Left ventricle myocardium superior (tissue), 1 donor: ENCODE data around the gene SIGLEC5. TPM values are rescaled to one million over a fixed set of nuclear protein-coding genes. Genes with fewer than 3 reads are reported as not detected.

ENCODE experiments used
- ATAC-seq: fragments of 200-7000 bp; cut with Tn5 transposase; one replicate; pipeline ENCODE4 v1.9.1; 2020; ENCODE audit warnings: mild to moderate bottlenecking, moderate library complexity
- DNase-seq: peaks from one replicate; pipeline ENCODE4 v3.0.0-alpha.2; 2020
- intact Hi-C: fragments of 100-400 bp; cut with micrococcal nuclease; formaldehyde crosslinking; loops from one replicate; pipeline ENCODE4 v1.11.0; 2022
- total RNA-seq: library from RNA; stranded (reverse); fragmentation: NEBNext Ultra II Directional; extraction: Animal tissue kit (Norgen Biotek cat#: 25700); gene quantifications from one replicate; pipeline ENCODE4 v1.2.1, GENCODE V29; 2021
- donor health status: DM: no; HTN: yes; CAD: no; lungs with severe emphysema.

Gene SIGLEC5
- total RNA-seq, 1 donor from 2014 or later: 0.84 TPM

DNA sequence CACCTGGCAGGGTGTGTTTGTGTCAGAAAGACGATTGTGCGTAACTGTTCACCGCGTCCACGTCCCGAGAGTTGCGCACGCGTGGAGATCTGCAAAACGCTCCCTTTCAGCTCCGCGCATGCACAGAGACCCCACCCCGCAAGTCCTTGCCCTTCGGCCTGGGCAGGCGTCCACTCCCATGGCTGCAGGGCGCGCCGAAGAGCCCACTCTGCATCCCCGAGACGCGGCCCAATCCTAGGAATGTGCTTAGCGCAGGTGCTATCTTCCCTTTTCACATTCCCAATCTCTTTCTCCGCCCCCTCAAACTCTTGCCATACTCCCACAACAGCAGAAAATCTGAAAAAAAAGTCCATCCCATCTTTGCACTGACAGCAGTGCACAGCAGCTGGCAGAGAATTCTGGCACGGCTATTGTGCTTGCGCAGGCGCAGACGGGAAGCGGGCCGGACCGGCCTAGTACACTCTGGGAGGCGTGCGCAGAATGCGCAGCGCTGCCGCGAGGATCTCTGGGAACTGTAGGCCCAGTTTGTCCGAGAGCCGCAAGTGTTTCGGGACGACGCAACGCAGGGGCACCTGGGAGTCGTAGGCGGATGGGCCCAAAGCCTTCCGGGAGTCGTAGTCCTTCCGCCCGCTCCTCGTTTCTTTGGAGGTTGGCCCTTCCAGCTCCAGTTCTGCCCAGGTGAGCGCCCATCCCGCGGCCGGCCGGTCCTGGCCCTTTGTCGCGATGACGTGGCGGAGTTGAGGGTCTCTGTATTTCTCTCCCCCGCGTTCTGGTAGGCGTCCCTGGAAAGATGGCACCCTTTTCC lies 36.0 kb downstream of the SIGLEC5 start:
- intact Hi-C loops: no loop called here
- DNase-seq: peak; percentile 99

DNA sequence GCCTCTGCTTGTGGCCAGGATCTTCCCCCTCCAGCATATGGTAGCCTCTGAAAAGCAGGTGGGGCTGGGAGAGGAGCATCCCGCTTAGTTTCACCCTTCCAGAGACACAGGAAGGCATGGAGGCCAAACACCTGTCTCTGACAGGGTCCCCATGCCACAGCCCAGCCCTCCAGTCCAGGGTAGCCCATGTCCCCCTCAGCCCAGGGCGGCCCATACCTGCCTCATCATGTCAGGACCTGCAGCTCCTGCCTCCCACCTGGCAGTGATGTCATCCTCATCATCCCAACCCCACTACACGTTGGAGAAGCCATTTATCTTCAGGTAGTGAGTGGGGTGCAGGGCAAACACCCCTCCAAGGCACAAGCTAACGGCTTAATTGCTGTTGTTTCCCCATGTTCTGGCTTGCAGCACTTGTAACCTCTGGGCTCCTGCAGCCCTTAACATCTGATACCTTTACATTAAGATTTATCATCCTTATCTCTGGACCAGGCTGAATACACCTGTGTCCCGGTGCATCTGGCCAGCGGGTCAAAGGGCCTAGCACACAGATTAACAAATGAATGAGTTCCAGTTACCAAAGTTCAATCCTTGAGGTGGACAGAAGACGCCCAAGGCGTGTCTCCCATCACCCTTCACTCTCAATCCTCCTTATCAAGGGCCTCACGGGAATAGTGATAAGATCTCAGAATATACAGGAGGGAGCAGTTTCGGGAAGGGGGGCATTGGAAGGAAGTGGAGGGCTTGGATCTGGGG lies 36.9 kb downstream of the SIGLEC5 start:
- DNase-seq (no peak), ATAC-seq (no peak)
- intact Hi-C loops: no loop called here

More for the DNA sequence above, 36.0 kb downstream of the SIGLEC5 start:
- ATAC-seq: peak; percentile 99

DNA sequence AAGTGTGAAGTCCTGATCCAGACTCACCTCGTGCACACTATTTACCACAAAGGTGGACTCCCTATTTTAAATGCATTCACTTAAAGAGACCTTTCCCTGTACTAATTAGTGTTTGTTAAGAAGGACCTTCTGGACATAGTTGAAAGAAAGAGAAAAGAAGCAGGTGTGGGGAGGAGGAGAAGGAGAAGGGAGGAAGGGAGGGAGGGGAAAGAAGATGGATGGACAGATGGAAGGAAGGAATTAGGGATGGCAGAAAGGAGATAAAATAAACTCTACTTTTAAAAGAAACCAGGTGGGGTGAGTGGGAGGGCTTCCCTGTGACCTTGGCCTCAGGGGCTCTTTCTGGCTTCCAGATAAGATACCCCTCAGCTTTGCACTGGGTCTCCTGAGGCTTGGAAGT lies 37.7 kb downstream of the SIGLEC5 start:
- DNase-seq (no peak), ATAC-seq (no peak)
- intact Hi-C loops: no loop called here

DNA sequence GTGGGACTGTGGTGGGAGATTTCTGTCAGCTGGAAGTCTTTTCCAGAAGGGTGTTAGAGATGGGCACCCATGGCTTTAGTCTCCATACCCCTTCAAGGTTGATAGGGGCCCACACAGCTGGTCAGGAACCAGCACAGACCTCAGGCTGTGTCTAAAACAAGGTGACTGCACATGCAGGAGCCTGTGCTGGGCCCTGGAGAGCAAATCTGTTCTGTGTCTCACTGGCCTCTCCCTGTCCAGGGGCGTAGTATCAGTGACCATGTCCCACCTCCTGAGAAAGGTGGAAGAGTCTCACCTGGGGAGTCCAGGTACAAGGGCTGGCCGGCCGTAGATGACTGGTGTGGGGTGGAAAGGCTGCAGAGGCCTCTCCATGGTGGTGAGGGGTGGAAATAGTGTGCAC lies 39.8 kb downstream of the SIGLEC5 start:
- no peak for DNase-seq
- intact Hi-C loops: no loop called here
- ATAC-seq: no peak

DNA sequence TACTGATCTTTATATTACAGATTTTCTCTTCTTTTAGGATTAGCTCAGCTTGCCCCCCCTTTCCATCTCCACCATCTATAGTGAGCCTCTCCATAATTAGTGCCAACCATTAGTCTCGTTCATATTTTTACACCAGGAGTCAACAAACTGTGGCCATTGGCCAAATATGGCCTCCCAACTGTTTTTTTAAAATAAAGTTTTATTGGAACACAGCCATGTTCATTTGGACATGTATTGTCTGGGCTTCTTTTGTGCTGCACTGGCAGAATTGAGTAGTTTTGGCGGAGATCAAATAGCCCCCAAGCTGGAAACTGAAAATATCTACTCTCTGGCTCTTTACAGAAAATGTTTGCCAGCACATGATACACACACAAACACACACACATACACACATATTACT lies 40.7 kb downstream of the SIGLEC5 start:
- ATAC-seq: no peak
- DNase-seq: no peak
- intact Hi-C loops: no loop called here

DNA sequence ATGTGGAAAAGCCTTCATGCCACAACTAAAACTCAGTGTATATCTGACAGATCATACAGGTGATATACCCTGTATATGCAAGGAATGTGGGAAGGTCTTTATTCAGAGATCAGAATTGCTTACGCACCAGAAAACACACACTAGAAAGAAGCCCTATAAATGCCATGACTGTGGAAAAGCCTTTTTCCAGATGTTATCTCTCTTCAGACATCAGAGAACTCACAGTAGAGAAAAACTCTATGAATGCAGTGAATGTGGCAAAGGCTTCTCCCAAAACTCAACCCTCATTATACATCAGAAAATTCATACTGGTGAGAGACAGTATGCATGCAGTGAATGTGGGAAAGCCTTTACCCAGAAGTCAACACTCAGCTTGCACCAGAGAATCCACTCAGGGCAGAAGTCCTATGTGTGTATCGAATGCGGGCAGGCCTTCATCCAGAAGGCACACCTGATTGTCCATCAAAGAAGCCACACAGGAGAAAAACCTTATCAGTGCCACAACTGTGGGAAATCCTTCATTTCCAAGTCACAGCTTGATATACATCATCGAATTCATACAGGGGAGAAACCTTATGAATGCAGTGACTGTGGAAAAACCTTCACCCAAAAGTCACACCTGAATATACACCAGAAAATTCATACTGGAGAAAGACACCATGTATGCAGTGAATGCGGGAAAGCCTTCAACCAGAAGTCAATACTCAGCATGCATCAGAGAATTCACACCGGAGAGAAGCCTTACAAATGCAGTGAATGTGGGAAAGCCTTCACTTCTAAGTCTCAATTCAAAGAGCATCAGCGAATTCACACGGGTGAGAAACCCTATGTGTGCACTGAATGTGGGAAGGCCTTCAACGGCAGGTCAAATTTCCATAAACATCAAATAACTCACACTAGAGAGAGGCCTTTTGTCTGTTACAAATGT lies 42.7 kb downstream of the SIGLEC5 start:
- intact Hi-C loops: no loop called here
- ATAC-seq (no peak), DNase-seq (no peak)

DNA sequence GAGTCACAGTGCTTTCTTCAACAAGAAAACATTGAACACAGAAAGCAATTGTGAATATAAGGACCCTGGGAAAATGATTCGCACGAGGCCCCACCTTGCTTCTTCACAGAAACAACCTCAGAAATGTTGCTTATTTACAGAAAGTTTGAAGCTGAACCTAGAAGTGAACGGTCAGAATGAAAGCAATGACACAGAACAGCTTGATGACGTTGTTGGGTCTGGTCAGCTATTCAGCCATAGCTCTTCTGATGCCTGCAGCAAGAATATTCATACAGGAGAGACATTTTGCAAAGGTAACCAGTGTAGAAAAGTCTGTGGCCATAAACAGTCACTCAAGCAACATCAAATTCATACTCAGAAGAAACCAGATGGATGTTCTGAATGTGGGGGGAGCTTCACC lies 43.4 kb downstream of the SIGLEC5 start:
- intact Hi-C loops: no loop called here
- DNase-seq: no peak
- no peak for ATAC-seq

DNA sequence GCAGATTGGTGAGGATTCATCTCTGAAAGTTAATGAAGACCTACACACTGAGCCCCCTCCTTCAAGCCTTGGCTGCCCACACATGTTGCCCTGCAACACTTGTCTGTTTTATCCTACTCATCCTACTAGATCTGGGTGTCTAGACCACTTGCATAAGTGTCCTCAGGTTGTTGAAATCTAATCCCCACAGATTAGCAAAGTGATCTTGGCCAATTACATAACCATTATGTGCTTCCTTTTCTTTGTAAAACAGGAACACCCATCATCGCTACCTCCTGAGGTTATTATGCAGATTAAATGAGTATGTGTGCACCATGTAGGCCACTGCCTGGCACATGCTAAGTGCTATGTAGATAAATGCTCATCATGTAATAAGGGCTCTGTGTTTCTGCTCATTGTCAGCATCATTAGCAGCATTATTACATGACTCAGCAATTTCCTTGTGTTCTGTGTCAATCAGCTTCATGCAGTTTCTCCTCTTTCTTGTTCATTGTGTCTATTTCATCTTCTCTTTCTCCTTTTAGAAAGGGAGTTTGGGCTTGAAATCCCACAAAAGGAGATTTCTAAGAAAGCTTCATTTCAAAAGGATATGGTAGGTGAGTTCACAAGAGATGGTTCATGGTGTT lies 44.0 kb downstream of the SIGLEC5 start:
- DNase-seq: no peak
- no peak for ATAC-seq
- intact Hi-C loops: no loop called here

DNA sequence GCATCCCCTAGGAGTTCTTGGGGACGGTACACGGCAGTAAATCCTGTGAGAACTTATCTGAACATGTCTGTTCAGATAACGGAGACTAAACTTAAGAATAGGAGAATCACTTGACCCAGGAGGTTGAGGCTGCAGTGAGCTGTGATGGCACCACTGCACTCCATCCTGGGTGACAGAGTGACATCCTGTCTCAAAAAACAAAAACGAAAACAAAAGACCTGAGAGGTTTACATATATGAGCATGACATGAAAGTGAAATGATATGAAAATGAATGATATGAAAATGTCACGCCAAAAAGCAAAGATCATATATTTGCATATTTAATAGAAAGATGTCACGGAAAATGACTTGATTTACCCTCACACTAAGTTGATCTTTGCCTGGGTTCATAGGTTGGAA lies 53.4 kb downstream of the SIGLEC5 start:
- ATAC-seq: no peak
- intact Hi-C loops: no loop called here
- no peak for DNase-seq

DNA sequence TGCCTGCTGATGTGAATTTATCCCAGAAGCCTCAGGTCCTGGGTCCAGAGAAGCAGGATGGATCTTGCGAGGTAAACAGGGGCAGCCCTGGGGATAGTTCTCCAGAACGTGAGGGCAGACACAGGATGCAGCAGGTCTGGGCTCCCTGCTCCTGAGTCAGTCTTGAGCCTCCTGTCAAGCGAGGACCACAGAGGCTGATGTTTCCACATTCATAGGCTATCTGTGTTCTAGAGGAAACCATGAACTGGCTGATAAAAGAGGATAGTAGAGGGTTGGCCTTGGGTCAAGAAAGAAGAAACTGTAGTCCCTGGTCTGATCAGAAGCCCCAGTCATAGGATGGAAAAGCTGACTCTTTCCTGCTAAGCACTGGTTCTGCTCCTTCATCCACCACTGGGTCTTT lies 56.9 kb downstream of the SIGLEC5 start:
- no peak for DNase-seq
- intact Hi-C loops: no loop called here
- no peak for ATAC-seq

DNA sequence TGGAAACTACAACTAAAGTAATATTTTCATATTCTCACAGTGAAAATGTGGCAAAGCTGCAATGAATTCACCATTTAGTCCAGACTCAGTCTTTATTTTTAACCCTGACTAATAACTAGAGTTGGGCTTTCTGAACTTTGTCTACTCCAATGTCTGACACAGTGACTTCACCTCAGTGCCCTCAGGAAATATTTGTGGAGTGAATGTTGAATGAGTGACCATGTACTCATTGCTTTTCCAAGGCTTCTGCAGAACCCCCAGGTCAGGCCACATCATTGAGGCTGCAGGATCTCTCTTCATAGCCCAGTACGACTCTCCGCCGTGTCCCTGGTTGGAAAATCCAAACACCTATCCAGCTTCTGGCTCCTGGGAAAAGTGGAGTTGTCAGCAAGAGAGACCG lies 57.3 kb downstream of the SIGLEC5 start:
- intact Hi-C loops: no loop called here
- ATAC-seq: no peak
- no peak for DNase-seq

DNA sequence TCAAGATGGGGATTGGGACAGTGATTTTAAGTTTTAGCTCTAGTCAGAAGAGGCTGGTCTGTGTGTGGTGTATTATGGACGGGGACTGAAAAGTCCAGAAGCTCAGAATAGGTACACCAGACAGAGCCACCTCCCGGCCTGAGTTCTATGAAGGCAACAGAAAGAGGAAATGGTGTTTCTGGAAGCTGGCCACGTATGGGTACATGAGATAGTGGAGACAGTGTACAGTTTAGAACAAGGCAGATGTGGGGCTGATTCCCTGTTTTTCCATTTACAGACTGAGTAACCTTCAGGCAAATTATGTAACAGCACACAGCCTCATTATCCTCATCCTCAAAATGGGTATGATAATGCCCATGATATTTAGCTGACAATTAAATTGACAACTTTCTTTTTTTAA lies 57.8 kb downstream of the SIGLEC5 start:
- DNase-seq: no peak
- intact Hi-C loops: no loop called here
- ATAC-seq: no peak

DNA sequence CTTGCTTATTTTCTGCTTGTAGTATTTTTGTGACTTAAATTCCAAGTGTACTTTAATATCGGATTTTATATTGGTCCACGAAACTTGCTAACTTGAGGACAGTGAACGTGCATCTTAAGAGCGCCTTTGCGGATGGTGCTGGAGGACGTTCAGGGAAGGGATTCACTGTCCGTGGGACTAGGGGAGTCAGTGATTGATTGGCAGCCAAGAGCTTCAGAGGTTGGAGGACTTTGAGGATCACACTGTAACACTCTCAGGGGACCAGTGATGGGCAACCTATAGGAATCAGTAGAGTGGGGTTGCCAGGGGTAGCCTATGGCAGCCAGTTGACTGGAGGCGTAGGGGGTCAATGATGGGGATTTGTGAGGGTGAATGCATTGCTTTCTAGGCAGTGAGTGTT lies 58.6 kb downstream of the SIGLEC5 start:
- ATAC-seq (no peak), DNase-seq (no peak)
- intact Hi-C loops: no loop called here

DNA sequence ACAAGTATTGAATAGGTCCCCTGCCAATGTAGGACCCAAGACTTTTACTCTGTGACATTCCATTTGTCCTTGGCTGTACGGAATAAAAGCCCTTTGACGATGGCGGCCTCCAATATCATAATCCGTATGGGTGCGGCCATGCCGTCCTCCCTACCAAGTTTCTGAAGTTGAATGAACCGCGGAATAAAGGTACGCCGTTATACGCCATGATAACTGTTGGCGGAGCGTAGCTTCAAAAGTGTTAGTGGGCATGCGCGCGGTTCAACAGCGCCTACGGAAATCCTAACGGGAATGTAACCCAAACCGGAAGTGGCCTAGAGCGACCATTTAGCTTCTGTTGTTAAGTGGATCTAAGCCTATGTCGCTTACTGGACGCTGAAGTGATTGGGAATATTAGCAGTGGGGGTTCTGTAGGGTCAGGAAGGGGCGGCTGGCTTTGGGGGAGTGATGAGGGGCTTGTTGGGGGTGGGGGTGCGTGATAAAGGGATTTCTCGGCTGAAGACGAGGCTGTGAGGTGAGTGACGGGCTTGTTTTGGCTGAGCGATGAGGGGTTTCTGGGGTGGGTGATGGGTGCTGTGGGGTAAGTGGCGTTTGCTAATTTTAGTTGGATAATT lies 59.1 kb downstream of the SIGLEC5 start, which contains the start of gene ZNF175:
TSS of gene ZNF175 (plus strand) at position 322 of the 614 bp plus-strand sequence. CDS start 2,047 bp downstream, outside the sequence.
- intact Hi-C loops: no loop called here

DNA sequence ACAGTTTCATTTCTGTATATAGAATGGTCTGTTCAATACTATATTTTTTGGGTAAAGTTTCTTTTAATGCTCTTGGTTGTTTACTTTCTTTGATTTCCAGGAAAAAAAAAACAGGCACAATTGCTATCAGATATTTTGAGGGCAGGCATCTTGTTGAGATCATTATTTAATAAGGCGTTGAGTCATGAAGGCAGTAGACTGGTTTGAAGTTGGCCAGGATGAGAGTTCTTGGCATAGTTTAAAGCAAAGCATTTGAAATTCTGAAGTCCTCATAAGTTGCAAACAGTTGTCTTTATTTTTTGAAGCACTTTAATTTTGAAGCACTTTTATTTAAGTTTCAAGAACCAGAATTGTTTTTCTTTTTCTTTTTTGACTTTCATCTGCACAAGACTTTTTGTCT lies 61.7 kb downstream of the SIGLEC5 start:
- ATAC-seq (no peak), DNase-seq (no peak)
- intact Hi-C loops: no loop called here

More for the DNA sequence above, 59.1 kb downstream of the SIGLEC5 start, which contains the start of gene ZNF175:
- DNase-seq: peak; percentile 95
- peak; percentile 100 for ATAC-seq

DNA sequence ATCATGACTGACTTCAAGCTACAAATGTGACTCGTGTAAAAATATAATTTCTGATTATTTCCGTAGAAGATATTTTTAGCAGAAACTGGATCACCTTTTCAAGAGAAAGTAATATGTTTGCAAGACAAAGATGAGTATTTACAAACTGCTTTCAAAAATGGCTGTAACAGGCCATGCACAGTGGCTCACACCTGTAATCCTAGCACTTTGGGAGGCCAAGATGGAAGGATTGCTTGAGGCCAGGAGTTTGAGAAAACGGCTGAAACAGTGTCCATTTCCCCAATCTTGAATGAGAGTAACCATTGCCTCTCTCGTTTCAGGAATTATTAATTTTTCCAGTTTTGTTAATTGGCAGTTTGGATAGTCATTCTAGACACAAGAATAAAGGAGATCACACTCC lies 62.6 kb downstream of the SIGLEC5 start:
- DNase-seq (no peak), ATAC-seq (no peak)
- intact Hi-C loops: no loop called here

DNA sequence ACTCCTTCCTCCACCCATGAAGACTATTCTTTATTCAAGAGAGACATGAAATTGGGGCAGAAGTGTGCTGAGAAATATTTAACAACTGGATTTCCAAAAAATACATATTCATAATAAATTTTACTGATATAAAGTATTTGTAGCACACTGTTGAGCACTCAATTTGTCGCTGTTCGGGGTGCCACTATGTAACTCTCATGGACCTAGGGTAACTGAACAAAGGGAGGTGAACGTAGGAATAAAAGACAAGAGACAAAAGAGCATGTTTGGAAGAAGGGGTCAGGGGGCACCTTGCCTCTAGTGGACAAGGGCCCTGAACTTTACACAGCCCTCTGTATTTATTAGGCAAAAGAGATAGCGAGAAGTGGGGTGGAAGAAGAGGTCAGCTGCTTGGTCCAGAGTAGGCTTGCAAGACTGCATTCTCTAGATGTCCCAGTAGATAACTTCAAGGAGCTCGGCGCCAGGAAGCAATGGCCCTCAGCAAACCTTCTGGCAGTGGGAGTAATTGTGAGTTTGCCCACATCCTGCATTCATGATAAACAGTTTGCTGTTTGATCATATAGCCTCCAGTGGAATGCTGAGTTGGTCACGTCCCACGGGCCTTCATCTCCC lies 63.6 kb downstream of the SIGLEC5 start:
- DNase-seq (no peak), ATAC-seq (no peak)
- intact Hi-C loops: no loop called here

DNA sequence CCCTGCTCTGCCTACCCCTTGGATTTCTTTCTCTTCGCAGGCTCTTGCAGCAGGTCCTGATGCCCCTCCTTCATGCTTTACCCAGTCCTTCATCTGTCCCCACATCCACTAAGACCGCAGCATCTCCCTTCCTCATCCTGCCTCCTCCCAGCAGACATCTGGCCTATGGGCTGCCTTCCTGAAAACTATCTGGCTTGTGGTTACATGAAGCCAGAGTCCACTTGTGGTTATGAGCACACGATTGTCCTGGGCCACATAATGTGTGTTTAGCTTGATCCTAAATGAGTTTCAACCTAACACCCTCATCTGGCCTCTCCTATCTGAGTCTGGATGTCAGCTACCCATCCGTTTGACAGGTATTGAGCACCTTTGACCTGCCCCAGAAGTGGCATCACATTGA lies 64.6 kb downstream of the SIGLEC5 start:
- ATAC-seq (no peak), DNase-seq (no peak)
- intact Hi-C loops: no loop called here
